Measurements from ENCODE around the gene SIT1.

The SIT1 gene

GRCh38 chr9:35608221-35608620, 42.5 kb downstream of the SIT1 start:
- TF ChIP-seq SIN3A (IDR thresholded peaks at IDR 0.05; ENCODE audit: borderline replicate concordance, insufficient read depth, low read length), result no peak
- no peak for TF ChIP-seq FOXP2 (optimal IDR thresholded peaks at IDR 0.05; ENCODE audit: borderline replicate concordance, extremely low read depth, extremely low read length, insufficient read depth)

DNA sequence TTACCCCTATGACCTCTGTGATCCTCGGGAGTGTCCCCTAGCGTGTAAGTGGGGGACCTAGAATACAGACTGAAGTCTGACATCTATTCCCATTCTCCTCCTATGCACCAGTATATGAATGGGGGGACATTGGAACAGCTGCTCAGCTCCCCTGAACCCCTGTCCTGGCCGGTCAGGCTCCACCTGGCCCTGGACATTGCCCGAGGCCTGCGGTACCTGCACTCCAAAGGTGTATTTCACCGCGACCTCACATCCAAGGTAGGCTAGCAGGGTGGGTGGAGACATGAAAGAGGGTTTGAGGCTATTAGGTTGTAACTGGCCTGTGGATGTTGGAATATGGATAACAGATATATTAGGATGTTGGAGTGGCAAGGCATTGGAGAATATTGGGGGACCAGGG, 44.0 kb downstream of the SIT1 start:
- TF ChIP-seq SIN3A (IDR thresholded peaks at IDR 0.05; ENCODE audit: borderline replicate concordance, insufficient read depth, low read length) (no peak), POLR2AphosphoS5 (IDR thresholded peaks at IDR 0.05; ENCODE audit: low read depth, low read length) (no peak), FOXP2 (optimal IDR thresholded peaks at IDR 0.05; ENCODE audit: borderline replicate concordance, extremely low read depth, extremely low read length, insufficient read depth) (no peak), TAF1 (IDR thresholded peaks at IDR 0.05; ENCODE audit: borderline replicate concordance, insufficient read depth, low read length) (no peak)
- TF ChIP-seq, protein P1, sequence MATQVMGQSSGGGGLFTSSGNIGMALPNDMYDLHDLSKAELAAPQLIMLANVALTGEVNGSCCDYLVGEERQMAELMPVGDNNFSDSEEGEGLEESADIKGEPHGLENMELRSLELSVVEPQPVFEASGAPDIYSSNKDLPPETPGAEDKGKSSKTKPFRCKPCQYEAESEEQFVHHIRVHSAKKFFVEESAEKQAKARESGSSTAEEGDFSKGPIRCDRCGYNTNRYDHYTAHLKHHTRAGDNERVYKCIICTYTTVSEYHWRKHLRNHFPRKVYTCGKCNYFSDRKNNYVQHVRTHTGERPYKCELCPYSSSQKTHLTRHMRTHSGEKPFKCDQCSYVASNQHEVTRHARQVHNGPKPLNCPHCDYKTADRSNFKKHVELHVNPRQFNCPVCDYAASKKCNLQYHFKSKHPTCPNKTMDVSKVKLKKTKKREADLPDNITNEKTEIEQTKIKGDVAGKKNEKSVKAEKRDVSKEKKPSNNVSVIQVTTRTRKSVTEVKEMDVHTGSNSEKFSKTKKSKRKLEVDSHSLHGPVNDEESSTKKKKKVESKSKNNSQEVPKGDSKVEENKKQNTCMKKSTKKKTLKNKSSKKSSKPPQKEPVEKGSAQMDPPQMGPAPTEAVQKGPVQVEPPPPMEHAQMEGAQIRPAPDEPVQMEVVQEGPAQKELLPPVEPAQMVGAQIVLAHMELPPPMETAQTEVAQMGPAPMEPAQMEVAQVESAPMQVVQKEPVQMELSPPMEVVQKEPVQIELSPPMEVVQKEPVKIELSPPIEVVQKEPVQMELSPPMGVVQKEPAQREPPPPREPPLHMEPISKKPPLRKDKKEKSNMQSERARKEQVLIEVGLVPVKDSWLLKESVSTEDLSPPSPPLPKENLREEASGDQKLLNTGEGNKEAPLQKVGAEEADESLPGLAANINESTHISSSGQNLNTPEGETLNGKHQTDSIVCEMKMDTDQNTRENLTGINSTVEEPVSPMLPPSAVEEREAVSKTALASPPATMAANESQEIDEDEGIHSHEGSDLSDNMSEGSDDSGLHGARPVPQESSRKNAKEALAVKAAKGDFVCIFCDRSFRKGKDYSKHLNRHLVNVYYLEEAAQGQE (IDR thresholded peaks at IDR 0.05; ENCODE audit: insufficient read depth in 1 of 2, low read depth in 2 of 2, low read length in 2 of 2), result no peak

DNA sequence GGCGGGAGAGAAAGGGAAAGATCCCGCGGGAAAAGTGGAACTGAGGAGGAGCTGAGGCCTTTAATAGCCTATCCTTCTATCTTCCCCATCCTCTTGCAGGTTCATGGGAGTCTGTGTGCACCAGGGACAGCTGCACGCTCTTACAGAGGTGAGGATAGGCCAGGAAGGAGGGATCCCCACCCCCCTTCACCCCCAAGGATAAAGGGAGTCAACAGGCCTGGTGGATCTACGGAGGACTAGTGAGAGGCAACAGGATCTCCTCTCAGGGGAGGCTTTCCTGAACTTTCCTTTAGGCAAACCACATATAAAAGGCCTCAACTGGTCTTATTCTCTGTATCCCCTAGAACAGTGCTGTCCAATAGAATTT, 44.6 kb downstream of the SIT1 start:
- no peak for TF ChIP-seq POLR2AphosphoS5 (IDR thresholded peaks at IDR 0.05; ENCODE audit: low read depth, low read length)
- no peak for TF ChIP-seq SIN3A (IDR thresholded peaks at IDR 0.05; ENCODE audit: borderline replicate concordance, insufficient read depth, low read length)
- TF ChIP-seq, protein P1 (IDR thresholded peaks at IDR 0.05; ENCODE audit: insufficient read depth in 1 of 2, low read depth in 2 of 2, low read length in 2 of 2), result no peak
- no peak for TF ChIP-seq TAF1 (IDR thresholded peaks at IDR 0.05; ENCODE audit: borderline replicate concordance, insufficient read depth, low read length)
- no peak for TF ChIP-seq FOXP2 (optimal IDR thresholded peaks at IDR 0.05; ENCODE audit: borderline replicate concordance, extremely low read depth, extremely low read length, insufficient read depth)

GRCh38 chr9:35605351-35606137, 45.2 kb downstream of the SIT1 start:
- TF ChIP-seq POLR2AphosphoS5 (IDR thresholded peaks at IDR 0.05; ENCODE audit: low read depth, low read length) (no peak), TAF1 (IDR thresholded peaks at IDR 0.05; ENCODE audit: borderline replicate concordance, insufficient read depth, low read length) (no peak), FOXP2 (optimal IDR thresholded peaks at IDR 0.05; ENCODE audit: borderline replicate concordance, extremely low read depth, extremely low read length, insufficient read depth) (no peak), SIN3A (IDR thresholded peaks at IDR 0.05; ENCODE audit: borderline replicate concordance, insufficient read depth, low read length) (no peak)
- TF ChIP-seq, protein P1 (IDR thresholded peaks at IDR 0.05; ENCODE audit: insufficient read depth in 1 of 2, low read depth in 2 of 2, low read length in 2 of 2), result no peak

GRCh38 chr9:35604578-35605350, 46.0 kb downstream of the SIT1 start, which contains the start of gene TESK1:
TSS of gene TESK1 (plus strand) at chr9:35605262. CDS start at chr9:35605620, 358 bp downstream.
- no peak for TF ChIP-seq TAF1 (IDR thresholded peaks at IDR 0.05; ENCODE audit: borderline replicate concordance, insufficient read depth, low read length)
- no peak for TF ChIP-seq SIN3A (IDR thresholded peaks at IDR 0.05; ENCODE audit: borderline replicate concordance, insufficient read depth, low read length)
- TF ChIP-seq POLR2AphosphoS5 (IDR thresholded peaks at IDR 0.05; ENCODE audit: low read depth, low read length), result no peak
- TF ChIP-seq, protein P1 (IDR thresholded peaks at IDR 0.05; ENCODE audit: insufficient read depth in 1 of 2, low read depth in 2 of 2, low read length in 2 of 2), result no peak
- no peak for TF ChIP-seq FOXP2 (optimal IDR thresholded peaks at IDR 0.05; ENCODE audit: borderline replicate concordance, extremely low read depth, extremely low read length, insufficient read depth)
